Small intestine (tissue), 7 donors: ENCODE measurements around the gene ACTN2. TPM values are rescaled to one million over a fixed set of nuclear protein-coding genes. Genes with fewer than 3 reads are reported as not detected.

Experiments used
- DNase-seq, 2 donors: peaks; one replicate each; pipeline versions ENCODE4 v3.0.0 to v3.0.0-alpha.2; 2013
- FAIRE-seq: peaks from 2 replicates; lab custom pipeline; 2012; peaks lifted over from hg19 to GRCh38; lab: Jason Lieb, UNC
- H3K27ac ChIP-seq, 3 donors: one replicate each; pipeline ENCODE4 v1.5.1; 2013; ENCODE audit warnings: low read length in 2 of 3, mild to moderate bottlenecking in 2 of 3, control low read depth in 1 of 3, inconsistent platforms in 1 of 3, low read depth in 1 of 3, moderate library complexity in 1 of 3
- H3K27me3 ChIP-seq, 3 donors: one replicate each; pipeline ENCODE4 v1.6.1; 2013; ENCODE audit warnings: low read length in 3 of 3, inconsistent platforms in 1 of 3; ENCODE audit not compliant: control insufficient read depth in 3 of 3, insufficient read depth in 3 of 3
- H3K36me3 ChIP-seq, 3 donors: one replicate each; pipeline ENCODE4 v1.6.1; 2013; ENCODE audit warnings: low read length in 3 of 3, inconsistent platforms in 1 of 3, low read depth in 1 of 3, mild to moderate bottlenecking in 1 of 3, moderate library complexity in 1 of 3; ENCODE audit not compliant: control insufficient read depth in 3 of 3, insufficient read depth in 2 of 3
- H3K4me1 ChIP-seq, 3 donors: one replicate each; pipeline ENCODE4 v1.6.1; 2013; ENCODE audit warnings: low read length in 2 of 3, inconsistent platforms in 1 of 3, low read depth in 1 of 3, mild to moderate bottlenecking in 1 of 3, moderate library complexity in 1 of 3; ENCODE audit not compliant: control insufficient read depth in 3 of 3, insufficient read depth in 2 of 3
- H3K4me3 ChIP-seq, 3 donors: one replicate each; pipeline ENCODE4 v1.5.1; 2013; ENCODE audit warnings: low read length in 3 of 3, control low read depth in 1 of 3, inconsistent platforms in 1 of 3, low read depth in 1 of 3, mild to moderate bottlenecking in 1 of 3, moderate library complexity in 1 of 3
- H3K9me3 ChIP-seq, 2 donors: one replicate each; pipeline ENCODE4 v1.6.1; 2013; ENCODE audit warnings: low read depth in 1 of 2, low read length in 1 of 2; ENCODE audit not compliant: control insufficient read depth in 2 of 2, insufficient read depth in 1 of 2
- WGBS, 3 donors: extraction: QIAGEN DNeasy Blood & Tissue Kit; methylation state at CpG; one replicate each; pipeline ENCODE4 v1.1.7; 2013; 5-methylcytosine and 5-hydroxymethylcytosine counted together
- polyA plus RNA-seq, 4 donors: library from polyadenylated mRNA; stranded (reverse) in 3 of 4; unstranded in 1 of 4; fragments of 200-250 nt in 3 of 4; fragments of 120-200 nt in 1 of 4; gene quantifications; one replicate each; pipeline versions ENCODE4 v1.2.1 to v1.2.3, GENCODE V29; 2013
- donor health status: healthy with polysubstance abuse.
- donor health status: control.
- donor health status: control.
- donor health status: Bipolar disorder and iron deficiency.
- donor health status: healthy.

Gene ACTN2
- polyA plus RNA-seq, 4 donors = 0.19 to 12.2 (median 2.9) TPM

DNA sequence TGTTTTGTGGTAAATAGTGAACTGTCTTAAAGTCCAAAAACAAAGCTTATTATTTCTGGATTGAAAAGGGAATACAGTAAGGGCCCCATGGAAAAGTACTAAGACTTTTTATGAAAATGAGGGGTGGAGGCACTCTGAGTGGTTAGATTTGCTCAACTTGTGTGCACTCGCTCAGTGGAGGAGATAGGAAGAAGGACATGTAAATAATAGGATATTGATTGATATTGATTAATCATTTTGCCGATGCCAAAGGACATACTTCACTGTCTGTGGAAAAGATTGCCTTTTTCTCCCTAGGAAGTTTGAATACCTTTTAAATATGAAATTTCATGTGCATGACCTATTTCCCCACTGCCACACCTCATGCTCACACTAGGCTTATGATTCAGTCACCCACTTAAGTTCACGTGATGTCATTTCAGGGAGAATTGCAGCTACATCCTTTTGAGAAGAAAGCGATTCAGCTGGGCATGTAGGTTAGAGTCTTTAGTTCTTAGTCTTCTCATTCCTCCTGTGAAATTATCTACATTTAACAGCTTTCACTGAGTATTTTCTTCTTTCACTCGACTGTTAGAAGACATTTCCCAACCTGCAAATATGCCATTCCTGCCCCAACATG, 113.8 kb downstream of the ACTN2 start:
- no peak for FAIRE-seq
- H3K4me3 ChIP-seq = no peak overlapping the region
- whole genome bisulfite sequencing, 3 donors = 76 to 89% (median 79%) methylated on average over 5 of the region's 5 CpGs

DNA sequence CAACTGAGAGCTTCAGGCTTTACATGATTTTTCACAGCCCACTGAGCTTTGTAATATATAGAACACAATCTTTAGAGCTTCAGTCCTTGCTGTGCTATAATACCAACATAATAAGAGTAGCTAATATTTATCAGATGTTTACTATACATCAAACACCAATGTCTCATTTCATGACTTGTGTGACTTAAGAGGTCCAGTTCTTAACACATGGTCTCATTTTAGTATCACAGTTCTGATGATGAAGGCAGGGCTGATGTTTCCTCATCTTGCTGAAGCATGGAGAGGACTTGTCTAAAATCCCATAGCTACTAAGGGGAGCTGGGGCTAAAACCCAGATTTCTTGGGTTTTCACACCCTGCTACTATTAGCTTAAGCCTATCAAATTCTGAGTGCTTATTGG, 114.3 kb downstream of the ACTN2 start:
- Histone ChIP-seq H3K4me3 (no peak overlapping the region), H3K4me1 (peaks cover 0 to 5% (median 0%) of the 10 kb centered on the region in 3 donors), H3K36me3 (peaks cover 0 to 8% (median 0%) of the 10 kb centered on the region in 3 donors), H3K9me3 (no peaks in the 10 kb centered on the region), H3K27ac (no peak overlapping the region), H3K27me3 (no peaks in the 10 kb centered on the region)
- DNase-seq (no peak), FAIRE-seq (no peak)

More for the DNA sequence above, 113.8 kb downstream of the ACTN2 start:
- Histone ChIP-seq H3K36me3 (peaks cover 0 to 5% (median 0%) of the 10 kb centered on the region in 3 donors), H3K27me3 (no peaks in the 10 kb centered on the region), H3K4me1 (peaks cover 0 to 5% (median 0%) of the 10 kb centered on the region in 3 donors), H3K27ac (no peak overlapping the region), H3K9me3 (no peaks in the 10 kb centered on the region)
- DNase-seq = no peak

GRCh38 chr1:236802264-236802663, 116.0 kb downstream of the ACTN2 start:
- H3K27ac ChIP-seq = no peak overlapping the region
- H3K36me3 ChIP-seq = peaks cover 0 to 11% (median 0%) of the 10 kb centered on the region in 3 donors
- 86 to 97% (median 96%) methylated on average over 3 of the region's 3 CpGs for whole genome bisulfite sequencing, 3 donors
- H3K4me3 ChIP-seq = no peak overlapping the region
- FAIRE-seq = no peak
- H3K9me3 ChIP-seq = no peaks in the 10 kb centered on the region
- DNase-seq = no peak
- H3K4me1 ChIP-seq = peaks cover 0 to 3% (median 0%) of the 10 kb centered on the region in 3 donors
- H3K27me3 ChIP-seq = no peaks in the 10 kb centered on the region

- H3K36me3 ChIP-seq = peaks cover 2 to 16% (median 6%) of the 10 kb centered on the region in 3 donors
- FAIRE-seq (no peak), DNase-seq (no peak)
- no peaks in the 10 kb centered on the region for H3K9me3 ChIP-seq
- peaks cover 4 to 12% (median 6%) of the 10 kb centered on the region in 3 donors for H3K4me1 ChIP-seq
- H3K27me3 ChIP-seq = no peaks in the 10 kb centered on the region
- H3K4me3 ChIP-seq = no peak overlapping the region
- WGBS, 3 donors = 87 to 96% (median 90%) methylated on average over 2 of the region's 2 CpGs
- no peak overlapping the region for H3K27ac ChIP-seq
These were observed 120.3 kb downstream of the ACTN2 start for GRCh38 chr1:236806634-236807033.

- Histone ChIP-seq H3K27me3 (no peaks in the 10 kb centered on the region), H3K9me3 (no peaks in the 10 kb centered on the region), H3K27ac (peak overlapping the region; percentile 37 to 45 (median 44)), H3K36me3 (peaks cover 2 to 21% (median 6%) of the 10 kb centered on the region in 3 donors), H3K4me3 (no peak overlapping the region), H3K4me1 (peaks cover 4 to 12% (median 6%) of the 10 kb centered on the region in 3 donors)
- FAIRE-seq (no peak), DNase-seq (peak in 1 of 2 donors; percentile 69)
- 22 to 63% (median 49%) methylated on average over 2 of the region's 2 CpGs for WGBS, 3 donors
These were observed 121.7 kb downstream of the ACTN2 start for GRCh38 chr1:236808005-236808404.

GRCh38 chr1:236808564-236809130, 122.3 kb downstream of the ACTN2 start:
- peak; percentile 70 to 97 for DNase-seq
- FAIRE-seq = no peak
- peak overlapping the region; percentile 37 to 45 (median 44) for H3K27ac ChIP-seq
- H3K36me3 ChIP-seq = peaks cover 2 to 18% (median 8%) of the 10 kb centered on the region in 3 donors
- 19 to 58% (median 47%) methylated on average over 8 of the region's 8 CpGs for WGBS, 3 donors
- H3K27me3 ChIP-seq = no peaks in the 10 kb centered on the region
- peaks cover 4 to 12% (median 6%) of the 10 kb centered on the region in 3 donors for H3K4me1 ChIP-seq
- H3K4me3 ChIP-seq = no peak overlapping the region
- H3K9me3 ChIP-seq = no peaks in the 10 kb centered on the region

- peaks cover 4 to 12% (median 6%) of the 10 kb centered on the region in 3 donors for H3K4me1 ChIP-seq
- WGBS, 3 donors = 29 to 76% (median 46%) methylated on average over 1 of the region's 1 CpG
- no peak overlapping the region for H3K4me3 ChIP-seq
- no peak for DNase-seq
- H3K36me3 ChIP-seq = peaks cover 5 to 18% (median 8%) of the 10 kb centered on the region in 3 donors
- no peaks in the 10 kb centered on the region for H3K9me3 ChIP-seq
- no peaks in the 10 kb centered on the region for H3K27me3 ChIP-seq
- peak overlapping the region in 1 of 3 donors; percentile 32 for H3K27ac ChIP-seq
- no peak for FAIRE-seq
These were observed 122.8 kb downstream of the ACTN2 start for GRCh38 chr1:236809148-236809547.

GRCh38 chr1:236810018-236810417, 123.7 kb downstream of the ACTN2 start:
- no peaks in the 10 kb centered on the region for H3K9me3 ChIP-seq
- H3K27ac ChIP-seq = no peak overlapping the region
- H3K4me3 ChIP-seq = no peak overlapping the region
- H3K4me1 ChIP-seq = peaks cover 4 to 12% (median 6%) of the 10 kb centered on the region in 3 donors
- DNase-seq (no peak), FAIRE-seq (no peak)
- H3K27me3 ChIP-seq = no peaks in the 10 kb centered on the region
- 87 to 91% (median 89%) methylated on average over 3 of the region's 3 CpGs for WGBS, 3 donors
- peaks cover 7 to 17% (median 8%) of the 10 kb centered on the region in 3 donors for H3K36me3 ChIP-seq
